HG03159 (cell line): ENCODE data around the gene RBMS3.
"Not testable (repeated sequence)": the region's sequence is repeated elsewhere in the genome, so short reads cannot be mapped to it uniquely, and the experiment has no call there.

Source experiments
- ATAC-seq: cut with Tn5 transposase; IDR thresholded peaks from one replicate; pipeline ENCODE4 v1.9.1; 2021; ENCODE audit warnings: mild to moderate bottlenecking, moderate library complexity; ENCODE audit not compliant: unreplicated experiment

RBMS3 gene

GRCh38 chr3:29473481-29474170 is 192.8 kb downstream of the RBMS3 start:
- not testable (repeated sequence) for ATAC-seq

- no peak for ATAC-seq
Observed at GRCh38 chr3:29475305-29475840, 194.5 kb downstream of the RBMS3 start.

GRCh38 chr3:29475854-29476253 is 195.0 kb downstream of the RBMS3 start:
- ATAC-seq: no peak

GRCh38 chr3:29478611-29479010 is 197.7 kb downstream of the RBMS3 start:
- no peak for ATAC-seq

GRCh38 chr3:29481249-29481648 is 200.4 kb downstream of the RBMS3 start:
- ATAC-seq: no peak

- ATAC-seq: no peak
Observed at GRCh38 chr3:29481969-29482767, 201.3 kb downstream of the RBMS3 start.

GRCh38 chr3:29484633-29485032 is 203.8 kb downstream of the RBMS3 start:
- ATAC-seq: no peak

- peak; percentile 58 for ATAC-seq
Observed at GRCh38 chr3:29486096-29486495, 205.2 kb downstream of the RBMS3 start.

- no peak for ATAC-seq
Observed at GRCh38 chr3:29486917-29487316, 206.0 kb downstream of the RBMS3 start.

- ATAC-seq: no peak
Observed at GRCh38 chr3:29488922-29489321, 208.1 kb downstream of the RBMS3 start.

GRCh38 chr3:29493109-29493508 is 212.2 kb downstream of the RBMS3 start:
- no peak for ATAC-seq

- no peak for ATAC-seq
Observed at GRCh38 chr3:29494305-29495036, 213.6 kb downstream of the RBMS3 start.

GRCh38 chr3:29497282-29497681 is 216.4 kb downstream of the RBMS3 start:
- ATAC-seq: no peak

GRCh38 chr3:29502771-29503170 is 221.9 kb downstream of the RBMS3 start:
- no peak for ATAC-seq

- ATAC-seq: no peak
Observed at GRCh38 chr3:29503314-29503713, 222.4 kb downstream of the RBMS3 start.

- no peak for ATAC-seq
Observed at GRCh38 chr3:29503958-29504357, 223.1 kb downstream of the RBMS3 start.

- ATAC-seq: no peak
Observed at GRCh38 chr3:29506502-29506901, 225.6 kb downstream of the RBMS3 start.

GRCh38 chr3:29511701-29512100 is 230.8 kb downstream of the RBMS3 start:
- ATAC-seq: no peak

- no peak for ATAC-seq
Observed at GRCh38 chr3:29512641-29513040, 231.8 kb downstream of the RBMS3 start.

- no peak for ATAC-seq
Observed at GRCh38 chr3:29513236-29513635, 232.4 kb downstream of the RBMS3 start.

- no peak for ATAC-seq
Observed at GRCh38 chr3:29514170-29514569, 233.3 kb downstream of the RBMS3 start.
